OCI-LY7 (cell line): ENCODE measurements around the gene MRPL18. TPM values are rescaled to one million over a fixed set of nuclear protein-coding genes. Genes with fewer than 3 reads are reported as not detected.
A peak's percentile ranks its signal among the peaks of the same experiment; 100 is the strongest.

Experiments
- BruUV-seq: library from RNA; stranded (reverse); fragments of 400-500 nt; replicated peaks from 2 replicates; lab custom pipeline; 2021; lab: Mats Ljungman, UMichigan
- CTCF ChIA-PET: fragments of 300-600 bp; sonication (Branson Sonifier 250); formaldehyde crosslinking; loops from one replicate; lab custom pipeline; 2022; ENCODE audit warnings: antibody characterized with exemption; ENCODE audit not compliant: unreplicated experiment; lab: Charles Lee
- POLR2A ChIA-PET: fragments of 300-600 bp; sonication (Branson Sonifier 250); formaldehyde crosslinking; loops from one replicate; lab custom pipeline; 2022; ENCODE audit warnings: antibody characterized with exemption; lab: Charles Lee
- DNase-seq: peaks from one replicate; pipeline ENCODE4 v3.0.0-alpha.2; 2015; ENCODE audit warnings: low spot score
- H2AFZ ChIP-seq: fragments of 200-600 bp; sonication (generic), shearing (Covaris generic); 2 replicates; pipeline ENCODE4 v1.6.1; 2014; ENCODE audit warnings: mild to moderate bottlenecking, antibody characterized with exemption, low read length, moderate library complexity
- H3K27ac ChIP-seq: fragments of 200-600 bp; sonication (generic); 2 replicates; pipeline ENCODE4 v1.5.1; 2014; ENCODE audit warnings: mixed run types, low read depth, mild to moderate bottlenecking, moderate library complexity, low read length, inconsistent platforms; ENCODE audit not compliant: poor library complexity, severe bottlenecking
- H3K36me3 ChIP-seq: fragments of 200-600 bp; sonication (generic); 2 replicates; pipeline ENCODE4 v1.6.1; 2014; ENCODE audit warnings: mild to moderate bottlenecking, antibody characterized with exemption, low read length, moderate library complexity, mixed read lengths; ENCODE audit not compliant: insufficient read depth
- H3K4me1 ChIP-seq: fragments of 200-600 bp; sonication (generic); 2 replicates; pipeline ENCODE4 v1.5.1; 2014; ENCODE audit warnings: mild to moderate bottlenecking, low read length; ENCODE audit not compliant: insufficient read depth, poor library complexity, severe bottlenecking
- H3K4me2 ChIP-seq: fragments of 200-600 bp; sonication (generic); 2 replicates; pipeline ENCODE4 v1.6.1; 2014; ENCODE audit warnings: mild to moderate bottlenecking, low read length
- H3K4me3 ChIP-seq: fragments of 200-600 bp; sonication (generic); 2 replicates; pipeline ENCODE4 v1.5.1; 2014; ENCODE audit warnings: mild to moderate bottlenecking, low read depth, low read length; ENCODE audit not compliant: poor library complexity, severe bottlenecking
- H3K79me2 ChIP-seq: fragments of 200-600 bp; sonication (generic); 2 replicates; pipeline ENCODE4 v1.6.1; 2016; ENCODE audit warnings: low read depth, mild to moderate bottlenecking, low read length, moderate library complexity, mixed read lengths; ENCODE audit not compliant: insufficient read depth
- H3K9me2 ChIP-seq: fragments of 200-600 bp; sonication (generic); 2 replicates; pipeline ENCODE4 v1.6.1; 2016; ENCODE audit warnings: mild to moderate bottlenecking, low read length, mixed read lengths; ENCODE audit not compliant: insufficient read depth
- H3K9me3 ChIP-seq: fragments of 200-600 bp; sonication (generic); 2 replicates; pipeline ENCODE4 v1.6.1; 2014; ENCODE audit warnings: mild to moderate bottlenecking, mixed run types, low read length, mixed read lengths
- H4K20me1 ChIP-seq: fragments of 200-600 bp; sonication (generic); 2 replicates; pipeline ENCODE4 v1.6.1; 2014; ENCODE audit warnings: mild to moderate bottlenecking, antibody characterized with exemption, low read length, moderate library complexity, mixed read lengths; ENCODE audit not compliant: insufficient read depth
- EZH2phosphoT487 ChIP-seq: fragments of 200-600 bp; sonication (generic); IDR thresholded peaks from 2 replicates; pipeline ENCODE4 v1.6.1; 2018; ENCODE audit warnings: low read depth, borderline replicate concordance, mild to moderate bottlenecking, mixed run types, antibody characterized with exemption, low read length, moderate library complexity, mixed read lengths
- intact Hi-C: fragments of 100-400 bp; cut with micrococcal nuclease; formaldehyde crosslinking; loops from one replicate; pipeline ENCODE4 v1.10.0; 2022; ENCODE audit not compliant: unreplicated experiment
- total RNA-seq, 2 experiments: library from RNA; depleted of rRNA in 1 of 2; stranded (reverse); fragments of >200 nt in 1 of 2; shearing (Covaris generic) in 1 of 2; gene quantifications; 2 replicates each; pipeline ENCODE4 v1.2.3, GENCODE V29; 2014 to 2022
- TF ChIP-seq, protein P1 (sequence below): fragments of 200-600 bp; sonication (generic); conservative IDR thresholded peaks from 2 replicates; pipeline ENCODE4 v1.5.1; 2014; ENCODE audit warnings: mild to moderate bottlenecking, antibody characterized with exemption, low read length, moderate library complexity, mixed read lengths

MRPL18 gene
- total RNA-seq, 2 experiments from 2014 or later = 117 to 128 TPM

DNA sequence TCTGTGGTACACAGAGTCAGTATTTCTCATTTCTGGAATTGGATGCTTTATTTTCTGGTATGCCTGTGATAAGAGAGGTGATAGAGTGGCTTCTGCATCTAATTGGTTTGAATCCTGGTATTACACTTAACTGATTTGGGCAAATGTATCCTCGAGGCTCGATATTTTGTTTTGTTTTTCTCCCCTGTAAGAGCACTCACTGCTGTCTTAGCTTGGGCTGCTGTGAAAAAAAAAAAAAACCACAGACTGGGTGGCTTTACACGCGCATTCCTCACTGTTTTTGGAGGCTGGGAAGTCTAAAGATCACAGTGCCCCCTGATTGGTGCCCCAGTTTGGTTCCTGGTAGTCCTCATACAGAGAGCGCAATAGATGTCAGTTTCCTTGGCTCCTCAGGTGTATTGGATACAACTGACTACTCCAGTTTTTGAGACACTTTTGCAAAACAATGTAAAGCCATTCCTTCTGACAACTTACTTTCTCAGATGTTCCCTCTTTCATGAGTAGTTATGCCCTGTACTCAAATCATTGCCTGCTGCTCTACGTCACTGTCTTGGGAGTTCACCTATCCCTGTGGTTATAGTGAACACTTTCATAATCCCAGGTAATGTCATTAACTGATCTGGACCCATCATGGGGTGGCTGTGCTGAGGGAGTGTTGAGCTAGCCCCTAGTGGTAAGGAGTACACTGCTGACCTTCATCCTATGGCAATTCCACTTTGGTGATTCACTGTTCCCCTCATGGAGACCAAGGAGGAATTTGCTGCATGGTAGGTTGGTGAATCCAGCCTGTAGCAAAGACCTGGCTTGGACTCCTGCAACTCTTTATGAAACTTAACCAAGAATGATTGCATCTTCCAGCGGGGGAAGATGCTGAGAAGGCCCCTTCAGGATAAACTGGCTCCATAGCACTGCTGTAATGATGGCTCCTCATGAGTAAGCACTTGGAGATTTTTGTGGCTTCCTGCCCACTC, 32.0 kb upstream of the MRPL18 start:
- no peaks in the 10 kb centered on the region for H3K9me3 ChIP-seq
- H3K79me2 ChIP-seq = peaks cover 7% of the 10 kb centered on the region; the same call in 1 of the 2 replicates
- no peak overlapping the region for H3K4me3 ChIP-seq
- peaks cover 70% of the 10 kb centered on the region for H3K36me3 ChIP-seq
- H3K27ac ChIP-seq = no peak overlapping the region
- H2AFZ ChIP-seq = no peak overlapping the region
- peaks cover 15% of the 10 kb centered on the region for H3K4me1 ChIP-seq
- ChIA-PET POLR2A (no interaction called here), CTCF (no interaction called here)
- H3K9me2 ChIP-seq = no peaks in the 10 kb centered on the region
- no peak overlapping the region for H3K4me2 ChIP-seq
- BruUV-seq = no TSS peak
- no peak for TF ChIP-seq EZH2phosphoT487
- TF ChIP-seq, protein P1, sequence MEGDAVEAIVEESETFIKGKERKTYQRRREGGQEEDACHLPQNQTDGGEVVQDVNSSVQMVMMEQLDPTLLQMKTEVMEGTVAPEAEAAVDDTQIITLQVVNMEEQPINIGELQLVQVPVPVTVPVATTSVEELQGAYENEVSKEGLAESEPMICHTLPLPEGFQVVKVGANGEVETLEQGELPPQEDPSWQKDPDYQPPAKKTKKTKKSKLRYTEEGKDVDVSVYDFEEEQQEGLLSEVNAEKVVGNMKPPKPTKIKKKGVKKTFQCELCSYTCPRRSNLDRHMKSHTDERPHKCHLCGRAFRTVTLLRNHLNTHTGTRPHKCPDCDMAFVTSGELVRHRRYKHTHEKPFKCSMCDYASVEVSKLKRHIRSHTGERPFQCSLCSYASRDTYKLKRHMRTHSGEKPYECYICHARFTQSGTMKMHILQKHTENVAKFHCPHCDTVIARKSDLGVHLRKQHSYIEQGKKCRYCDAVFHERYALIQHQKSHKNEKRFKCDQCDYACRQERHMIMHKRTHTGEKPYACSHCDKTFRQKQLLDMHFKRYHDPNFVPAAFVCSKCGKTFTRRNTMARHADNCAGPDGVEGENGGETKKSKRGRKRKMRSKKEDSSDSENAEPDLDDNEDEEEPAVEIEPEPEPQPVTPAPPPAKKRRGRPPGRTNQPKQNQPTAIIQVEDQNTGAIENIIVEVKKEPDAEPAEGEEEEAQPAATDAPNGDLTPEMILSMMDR = 0 out of 2 replicates have a peak, but pooled peaks have one; percentile 25
- 0 out of 2 replicates have a peak, but pooled peaks cover 3% of the 10 kb centered on the region for H4K20me1 ChIP-seq
- no peak for DNase-seq
- intact Hi-C loops = no loop called here

DNA sequence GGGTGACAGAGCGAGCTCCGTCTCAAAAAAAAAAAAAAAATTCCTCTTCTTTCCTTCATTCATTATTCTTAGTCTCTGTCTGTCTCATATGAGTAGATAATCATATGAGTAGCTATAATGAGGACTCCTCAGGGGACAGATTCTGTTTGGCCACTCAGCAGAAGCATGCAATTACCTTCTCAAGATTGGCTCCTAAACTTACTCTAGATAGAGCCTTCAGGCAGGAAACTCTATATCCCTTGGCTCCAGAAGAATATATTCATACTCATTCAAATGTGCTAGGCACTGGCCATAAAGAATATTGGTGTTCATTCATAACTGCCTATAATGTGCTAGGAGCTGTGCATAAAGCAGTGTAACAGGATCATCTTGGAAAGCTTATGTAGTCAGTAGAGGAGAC, 30.6 kb upstream of the MRPL18 start:
- intact Hi-C loops = loop anchor here (2.0 kb wide), 1 partner anchor 67 kb away; the partner anchor contains the start of gene SOD2
- Histone ChIP-seq H4K20me1 (0 out of 2 replicates have a peak, but pooled peaks cover 3% of the 10 kb centered on the region), H3K9me2 (no peaks in the 10 kb centered on the region), H2AFZ (no peak overlapping the region), H3K4me2 (no peak overlapping the region), H3K9me3 (no peaks in the 10 kb centered on the region), H3K79me2 (no peaks in the 10 kb centered on the region; the same call in 1 of the 2 replicates), H3K36me3 (peaks cover 68% of the 10 kb centered on the region), H3K4me3 (peak overlapping the region; percentile 47), H3K27ac (peak overlapping the region; percentile 40), H3K4me1 (peaks cover 15% of the 10 kb centered on the region)
- BruUV-seq = no TSS peak
- CTCF ChIA-PET = no interaction called here
- POLR2A ChIA-PET = interaction anchor here (0.6 to 2.6 kb wide), 6 partner anchors 8 to 1684 kb away, joined by 3 to 11 read pairs (median 4); partner anchors contain the start of genes MRPL18 and WTAP
- DNase-seq = peak; percentile 16
- TF ChIP-seq, protein P1 = no peak
- no peak for TF ChIP-seq EZH2phosphoT487
